Measurements from ENCODE around the gene TAP1. TPM values are rescaled to one million over a fixed set of nuclear protein-coding genes. Genes with fewer than 3 reads are reported as not detected.

Gene TAP1
- total RNA-seq, 2 experiments from 2014 or later, result 245 to 258 TPM

- DNase-seq, result no peak
- intact Hi-C loops (cut with micrococcal nuclease), result no loop called here
- H3K4me1 Mint-ChIP-seq (ENCODE audit: low read depth), result peaks cover 54% of the 10 kb centered on the region
- H3K27ac Mint-ChIP-seq, result peak overlapping the region; percentile 65
- no peaks in the 10 kb centered on the region for H3K27me3 Mint-ChIP-seq
- ChIA-PET POLR2A (interaction anchor here (2.1 to 8.2 kb wide), 2 partner anchors 9 to 125 kb away, joined by 9 to 133 read pairs; partner anchors contain the start of genes BRD2 and TAP2), CTCF (interaction anchor here (2.6 to 11.9 kb wide), 2 partner anchors 16 to 106 kb away, joined by 9 to 917 read pairs; partner anchors contain the start of genes HLA-DMA, PSMB9 and TAP1)
- H3K4me3 Mint-ChIP-seq, result peak overlapping the region; percentile 43
- peaks cover 95% of the 10 kb centered on the region for H3K36me3 Mint-ChIP-seq
- H3K9me3 Mint-ChIP-seq, result no peaks in the 10 kb centered on the region
Observed at GRCh38 chr6:32847004-32847403, 6.5 kb downstream of the TAP1 start.

- DNase-seq, result peak; percentile 72
- H3K4me1 Mint-ChIP-seq (ENCODE audit: low read depth), result peaks cover 60% of the 10 kb centered on the region
- no peaks in the 10 kb centered on the region for H3K9me3 Mint-ChIP-seq
- H3K27ac Mint-ChIP-seq, result peak overlapping the region; percentile 100
- H3K27me3 Mint-ChIP-seq, result no peaks in the 10 kb centered on the region
- intact Hi-C loops (cut with micrococcal nuclease), result loop anchor here (2.0 kb wide), 1 partner anchor 427 kb away; the partner anchor contains the start of gene RPS18
- CTCF ChIA-PET, result interaction anchor here (0.8 to 11.9 kb wide), 6 partner anchors 17 to 139 kb away, joined by 4 to 917 read pairs (median 7); partner anchors contain the start of genes HLA-DMA, PSMB9 and TAP1
- POLR2A ChIA-PET, result interaction anchor here (0.9 to 9.8 kb wide), 16 partner anchors 7 to 1106 kb away, joined by 3 to 313 read pairs (median 3); partner anchors contain the start of genes BRD2, HLA-DMA, MSH5 and PSMB9
- peaks cover 94% of the 10 kb centered on the region for H3K36me3 Mint-ChIP-seq
- peak overlapping the region; percentile 97 for H3K4me3 Mint-ChIP-seq
Observed at GRCh38 chr6:32845384-32845884, 8.1 kb downstream of the TAP1 start.

- intact Hi-C loops (cut with micrococcal nuclease), result loop anchor here (1.0 to 5.0 kb wide), 6 partner anchors 8 to 1108 kb away; partner anchors contain the start of genes CLIC1, CUTA, RING1 and RPS18
- peak overlapping the region; percentile 97 for H3K4me3 Mint-ChIP-seq
Observed at GRCh38 chr6:32844839-32845383, 8.6 kb downstream of the TAP1 start.

DNA sequence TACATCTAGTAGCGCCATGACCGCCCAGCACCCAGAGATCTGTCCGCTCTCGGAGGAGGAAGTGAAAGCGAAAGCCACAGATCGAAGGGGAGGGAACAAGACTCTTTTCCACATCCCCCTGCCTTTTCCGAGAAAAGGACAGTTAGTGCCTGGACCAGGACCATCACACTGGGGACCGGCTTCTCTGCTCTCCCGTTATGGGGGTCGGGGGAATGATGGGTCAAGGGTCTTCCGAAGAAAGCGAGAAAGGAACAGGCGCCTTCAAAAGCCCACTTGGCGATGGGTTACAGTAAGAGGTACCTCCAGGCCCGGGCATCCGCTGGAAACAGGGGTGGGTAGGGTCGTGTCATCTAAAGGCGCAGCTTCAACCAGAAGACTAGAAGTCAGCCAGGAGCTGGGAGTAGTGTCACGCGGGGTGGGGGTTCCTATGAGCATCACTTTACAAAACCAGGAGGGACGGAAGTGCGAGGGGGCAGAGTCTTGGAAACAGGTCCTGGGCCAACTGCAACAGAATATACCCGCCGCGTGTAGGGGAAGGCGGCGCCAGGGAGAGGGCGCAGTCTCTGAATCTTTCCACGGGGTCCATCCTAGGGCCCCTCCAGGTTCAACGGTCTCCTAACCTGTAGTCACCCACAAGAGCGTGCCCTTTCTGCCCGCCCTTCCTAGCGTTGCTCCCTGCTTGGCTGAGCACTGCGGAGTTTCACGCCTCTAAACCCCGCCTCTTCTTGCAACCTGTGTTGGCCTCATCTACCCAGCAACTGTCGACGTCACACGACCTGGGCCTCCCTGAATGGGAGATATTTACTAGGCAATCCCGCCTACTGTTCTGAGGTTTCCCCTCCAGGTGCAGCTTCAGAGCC, 9.3 kb downstream of the TAP1 start, which contains the start of gene PSMB8:
TSS of gene PSMB8 (minus strand) at position 69 of the 860 bp plus-strand sequence. CDS start at position 18, 51 bp downstream.
- peak; percentile 99 for DNase-seq
- no peaks in the 10 kb centered on the region for H3K27me3 Mint-ChIP-seq
- peaks cover 90% of the 10 kb centered on the region for H3K36me3 Mint-ChIP-seq
- CTCF ChIA-PET, result interaction anchor here (0.8 to 11.9 kb wide), 6 partner anchors 18 to 140 kb away, joined by 3 to 917 read pairs (median 7); partner anchors contain the start of genes HLA-DMA, PSMB9 and TAP1
- peak within 1 kb of the TSS; percentile 97 for H3K4me3 Mint-ChIP-seq
- intact Hi-C loops (cut with micrococcal nuclease), result loop anchor here (1.0 to 5.0 kb wide), 6 partner anchors 9 to 1107 kb away; partner anchors contain the start of genes CLIC1, CUTA, RING1 and RPS18
- POLR2A ChIA-PET, result interaction anchor here (0.6 to 9.8 kb wide), 15 partner anchors 10 to 1105 kb away, joined by 3 to 313 read pairs (median 3); partner anchors contain the start of genes BRD2, MSH5, PSMB9 and TAP1
- no peaks in the 10 kb centered on the region for H3K9me3 Mint-ChIP-seq
- H3K4me1 Mint-ChIP-seq (ENCODE audit: low read depth), result peaks cover 63% of the 10 kb centered on the region
- H3K27ac Mint-ChIP-seq, result peak within 1 kb of the TSS; percentile 100

More at GRCh38 chr6:32844839-32845383, 8.6 kb downstream of the TAP1 start:
- peak overlapping the region; percentile 100 for H3K27ac Mint-ChIP-seq
- no peaks in the 10 kb centered on the region for H3K27me3 Mint-ChIP-seq
- no peaks in the 10 kb centered on the region for H3K9me3 Mint-ChIP-seq
- peaks cover 94% of the 10 kb centered on the region for H3K36me3 Mint-ChIP-seq
- ChIA-PET POLR2A (interaction anchor here (0.6 to 9.8 kb wide), 17 partner anchors 10 to 1105 kb away, joined by 3 to 313 read pairs (median 3); partner anchors contain the start of genes BRD2, HLA-DMA, MSH5 and PSMB9), CTCF (interaction anchor here (0.8 to 11.9 kb wide), 5 partner anchors 18 to 140 kb away, joined by 5 to 917 read pairs (median 9); partner anchors contain the start of genes HLA-DMA, PSMB9 and TAP1)
- no peak for DNase-seq
- H3K4me1 Mint-ChIP-seq (ENCODE audit: low read depth), result peaks cover 60% of the 10 kb centered on the region

- no peak for DNase-seq
- ChIA-PET CTCF (interaction anchor here (1.1 to 11.9 kb wide), 2 partner anchors 19 to 128 kb away, joined by 3 to 917 read pairs; partner anchors contain the start of genes PSMB9 and TAP1), POLR2A (interaction anchor here (8.2 to 9.8 kb wide), 2 partner anchors 13 to 128 kb away, joined by 133 to 313 read pairs; partner anchors contain the start of genes BRD2, PSMB9 and TAP1)
- intact Hi-C loops (cut with micrococcal nuclease), result loop anchor here (5.0 kb wide), 3 partner anchors 364 to 1106 kb away; partner anchors contain the start of genes CLIC1, CUTA and RING1
- Mint-ChIP-seq H3K27ac (peak overlapping the region; percentile 100), H3K9me3 (no peaks in the 10 kb centered on the region), H3K4me1 (ENCODE audit: low read depth) (peaks cover 60% of the 10 kb centered on the region), H3K4me3 (peak overlapping the region; percentile 97), H3K36me3 (peaks cover 82% of the 10 kb centered on the region), H3K27me3 (no peaks in the 10 kb centered on the region)
Observed at GRCh38 chr6:32843331-32843978, 10.0 kb downstream of the TAP1 start.

GRCh38 chr6:32842690-32843089, 10.8 kb downstream of the TAP1 start:
- POLR2A ChIA-PET, result interaction anchor here (8.2 to 9.8 kb wide), 2 partner anchors 14 to 129 kb away, joined by 133 to 313 read pairs; partner anchors contain the start of genes BRD2, PSMB9 and TAP1
- no peak for DNase-seq

GRCh38 chr6:32842021-32842650, 11.4 kb downstream of the TAP1 start:
- Mint-ChIP-seq H3K9me3 (no peaks in the 10 kb centered on the region), H3K27me3 (no peaks in the 10 kb centered on the region), H3K4me1 (ENCODE audit: low read depth) (peaks cover 48% of the 10 kb centered on the region), H3K36me3 (peaks cover 74% of the 10 kb centered on the region), H3K4me3 (peak overlapping the region; percentile 97), H3K27ac (peak overlapping the region; percentile 100)
- POLR2A ChIA-PET, result interaction anchor here (8.2 to 9.8 kb wide), 2 partner anchors 14 to 130 kb away, joined by 133 to 313 read pairs; partner anchors contain the start of genes BRD2, PSMB9 and TAP1
- CTCF ChIA-PET, result interaction anchor here (1.2 to 11.9 kb wide), 4 partner anchors 9 to 142 kb away, joined by 3 to 917 read pairs (median 8); partner anchors contain the start of genes PSMB9 and TAP1
- no peak for DNase-seq
- intact Hi-C loops (cut with micrococcal nuclease), result loop anchor here (5.0 kb wide), 3 partner anchors 365 to 1105 kb away; partner anchors contain the start of genes CLIC1, CUTA and RING1

More at GRCh38 chr6:32842690-32843089, 10.8 kb downstream of the TAP1 start:
- CTCF ChIA-PET, result interaction anchor here (1.2 to 11.9 kb wide), 4 partner anchors 8 to 142 kb away, joined by 3 to 917 read pairs (median 8); partner anchors contain the start of genes PSMB9 and TAP1
- peaks cover 52% of the 10 kb centered on the region for H3K4me1 Mint-ChIP-seq (ENCODE audit: low read depth)
- H3K4me3 Mint-ChIP-seq, result peak overlapping the region; percentile 97
- intact Hi-C loops (cut with micrococcal nuclease), result loop anchor here (5.0 kb wide), 3 partner anchors 365 to 1105 kb away; partner anchors contain the start of genes CLIC1, CUTA and RING1
- peak overlapping the region; percentile 100 for H3K27ac Mint-ChIP-seq
- no peaks in the 10 kb centered on the region for H3K9me3 Mint-ChIP-seq
- H3K36me3 Mint-ChIP-seq, result peaks cover 74% of the 10 kb centered on the region
- H3K27me3 Mint-ChIP-seq, result no peaks in the 10 kb centered on the region

- peak overlapping the region; percentile 97 for H3K4me3 Mint-ChIP-seq
- no peaks in the 10 kb centered on the region for H3K27me3 Mint-ChIP-seq
- intact Hi-C loops (cut with micrococcal nuclease), result loop anchor here (5.0 kb wide), 3 partner anchors 367 to 1103 kb away; partner anchors contain the start of genes CLIC1, CUTA and RING1
- peaks cover 74% of the 10 kb centered on the region for H3K36me3 Mint-ChIP-seq
- peaks cover 54% of the 10 kb centered on the region for H3K4me1 Mint-ChIP-seq (ENCODE audit: low read depth)
- CTCF ChIA-PET, result interaction anchor here (0.7 to 11.9 kb wide), 6 partner anchors 10 to 439 kb away, joined by 3 to 917 read pairs (median 5); partner anchors contain the start of genes PSMB9 and TAP1
- H3K9me3 Mint-ChIP-seq, result no peaks in the 10 kb centered on the region
- POLR2A ChIA-PET, result interaction anchor here (8.2 to 9.8 kb wide), 2 partner anchors 16 to 131 kb away, joined by 133 to 313 read pairs; partner anchors contain the start of genes BRD2, PSMB9 and TAP1
- H3K27ac Mint-ChIP-seq, result peak overlapping the region; percentile 100
- DNase-seq, result peak; percentile 72
Observed at GRCh38 chr6:32840604-32841246, 12.8 kb downstream of the TAP1 start.

- H3K36me3 Mint-ChIP-seq, result peaks cover 75% of the 10 kb centered on the region
- intact Hi-C loops (cut with micrococcal nuclease), result no loop called here
- ChIA-PET CTCF (interaction anchor here (0.8 to 11.9 kb wide), 25 partner anchors 11 to 432 kb away, joined by 3 to 917 read pairs (median 10); partner anchors contain the start of genes BRD2, HLA-DMA, PSMB9 and RPS18), POLR2A (interaction anchor here (1.3 to 9.8 kb wide), 7 partner anchors 7 to 439 kb away, joined by 3 to 313 read pairs (median 9); partner anchors contain the start of genes PSMB9 and TAP1)
- DNase-seq, result no peak
- no peaks in the 10 kb centered on the region for H3K27me3 Mint-ChIP-seq
- no peak overlapping the region for H3K4me3 Mint-ChIP-seq
- peak overlapping the region; percentile 54 for H3K27ac Mint-ChIP-seq
- peaks cover 66% of the 10 kb centered on the region for H3K4me1 Mint-ChIP-seq (ENCODE audit: low read depth)
- no peaks in the 10 kb centered on the region for H3K9me3 Mint-ChIP-seq
Observed at GRCh38 chr6:32839356-32839755, 14.1 kb downstream of the TAP1 start.

Measured in activated CD4-positive, alpha-beta memory T cell treated with anti-CD3 and anti-CD28 coated beads for 36 hours (primary cell).